CD4-positive, CD25-positive, alpha-beta regulatory T cell (primary cell): ENCODE results near the gene DYSF. TPM values are rescaled to one million over a fixed set of nuclear protein-coding genes. Genes with fewer than 3 reads are reported as not detected.

ENCODE experiments used
- ATAC-seq, 2 donors: fragments of 150-1000 bp; cut with Tn5 transposase; one replicate each; pipeline ENCODE4 v1.10.0; 2021; ENCODE audit warnings: low read depth in 2 of 2, moderate number of reproducible peaks in 2 of 2, moderate library complexity in 1 of 2
- DNase-seq, 3 donors: peaks; one replicate each; pipeline versions ENCODE4 v3.0.0 to v3.0.0-alpha.2; 2012 to 2022; ENCODE audit warnings: mixed read lengths in 1 of 3
- H3K27ac ChIP-seq: one replicate; pipeline ENCODE4 v1.7.0; 2013; ENCODE audit warnings: mild to moderate bottlenecking, low read length; ENCODE audit not compliant: insufficient read depth, poor library complexity, severe bottlenecking
- H3K27me3 ChIP-seq: one replicate; pipeline ENCODE4 v1.7.0; 2013; ENCODE audit warnings: low read length; ENCODE audit not compliant: control insufficient read depth, insufficient read depth
- H3K36me3 ChIP-seq: one replicate; pipeline ENCODE4 v1.7.0; 2013; ENCODE audit warnings: mild to moderate bottlenecking, low read length, moderate library complexity; ENCODE audit not compliant: control insufficient read depth, insufficient read depth
- H3K4me1 ChIP-seq: 2 replicates; pipeline ENCODE4 v1.7.0; 2013; ENCODE audit warnings: mild to moderate bottlenecking, low read length; ENCODE audit not compliant: insufficient read depth, control insufficient read depth, poor library complexity, severe bottlenecking
- H3K4me3 ChIP-seq: one replicate; pipeline ENCODE4 v1.7.0; 2013; ENCODE audit warnings: low read depth, mild to moderate bottlenecking, low read length, moderate library complexity
- H3K9me3 ChIP-seq, 2 experiments: 1 replicate in 1 of 2; 2 replicates in 1 of 2; pipeline ENCODE4 v1.7.0; 2013; ENCODE audit warnings: low read length in 2 of 2, mild to moderate bottlenecking in 1 of 2, moderate library complexity in 1 of 2; ENCODE audit not compliant: control insufficient read depth in 2 of 2
- H3K27ac Mint-ChIP-seq, 3 donors: one replicate each; pipeline ENCODE4 v1.8.0; 2020 to 2022; ENCODE audit warnings: mild to moderate bottlenecking in 3 of 3, mixed read lengths in 3 of 3, moderate library complexity in 2 of 3
- H3K27me3 Mint-ChIP-seq: one replicate; pipeline ENCODE4 v1.8.0; 2022; ENCODE audit warnings: mild to moderate bottlenecking, mixed read lengths
- H3K36me3 Mint-ChIP-seq: one replicate; pipeline ENCODE4 v1.8.0; 2020; ENCODE audit warnings: mixed read lengths
- H3K4me1 Mint-ChIP-seq, 4 donors: one replicate each; pipeline ENCODE4 v1.8.0; 2020 to 2022; ENCODE audit warnings: mixed read lengths in 4 of 4, mild to moderate bottlenecking in 1 of 4
- H3K4me3 Mint-ChIP-seq, 4 donors: one replicate each; pipeline ENCODE4 v1.8.0; 2020 to 2022; ENCODE audit warnings: mild to moderate bottlenecking in 4 of 4, mixed read lengths in 4 of 4, moderate library complexity in 3 of 4
- H3K9me3 Mint-ChIP-seq, 7 donors: one replicate each; pipeline ENCODE4 v1.8.0; 2020 to 2022; ENCODE audit warnings: mixed read lengths in 7 of 7, mild to moderate bottlenecking in 3 of 7, moderate library complexity in 2 of 7
- polyA plus RNA-seq, 4 donors: library from polyadenylated mRNA; unstranded; fragments of 300-500 nt; fragmentation: Illumina TruSeq; gene quantifications; one replicate each; pipeline ENCODE4 v1.2.3, GENCODE V29; 2021
- total RNA-seq: library from RNA; stranded (reverse); gene quantifications from one replicate; pipeline ENCODE4 v1.2.3, GENCODE V29; 2022

DYSF gene
- total and polyA plus RNA-seq, 5 donors from 2014 or later = 0.10 to 0.13 TPM; not detected in 3

GRCh38 chr2:71577209-71577608, 123.8 kb downstream of the DYSF start:
- no peaks in the 10 kb centered on the region for H3K27me3 ChIP-seq
- no peak overlapping the region for H3K4me3 ChIP-seq
- H3K27me3 Mint-ChIP-seq = no peaks in the 10 kb centered on the region
- H3K4me3 Mint-ChIP-seq = no peak overlapping the region
- no peak for ATAC-seq
- H3K4me1 Mint-ChIP-seq = no peaks in the 10 kb centered on the region
- no peaks in the 10 kb centered on the region for H3K36me3 ChIP-seq
- H3K27ac Mint-ChIP-seq = no peak overlapping the region
- peaks cover 0 to 4% (median 0%) of the 10 kb centered on the region in 7 donors for H3K9me3 Mint-ChIP-seq
- no peak for DNase-seq
- no peak overlapping the region for H3K27ac ChIP-seq
- no peaks in the 10 kb centered on the region for H3K9me3 ChIP-seq
- H3K4me1 ChIP-seq = no peaks in the 10 kb centered on the region
- no peaks in the 10 kb centered on the region for H3K36me3 Mint-ChIP-seq

- Mint-ChIP-seq H3K4me1 (no peaks in the 10 kb centered on the region), H3K4me3 (no peak overlapping the region), H3K36me3 (no peaks in the 10 kb centered on the region), H3K9me3 (peaks cover 0 to 4% (median 0%) of the 10 kb centered on the region in 7 donors), H3K27ac (no peak overlapping the region), H3K27me3 (no peaks in the 10 kb centered on the region)
- Histone ChIP-seq H3K27me3 (no peaks in the 10 kb centered on the region), H3K4me1 (no peaks in the 10 kb centered on the region), H3K9me3 (no peaks in the 10 kb centered on the region), H3K27ac (no peak overlapping the region), H3K4me3 (no peak overlapping the region), H3K36me3 (no peaks in the 10 kb centered on the region)
- no peak for DNase-seq
- ATAC-seq = no peak
Observed at GRCh38 chr2:71578767-71579342, 125.5 kb downstream of the DYSF start.

- Histone ChIP-seq H3K4me1 (no peaks in the 10 kb centered on the region), H3K36me3 (no peaks in the 10 kb centered on the region), H3K9me3 (no peaks in the 10 kb centered on the region), H3K27ac (no peak overlapping the region), H3K27me3 (no peaks in the 10 kb centered on the region), H3K4me3 (no peak overlapping the region)
- Mint-ChIP-seq H3K27ac (no peak overlapping the region), H3K4me3 (no peak overlapping the region), H3K4me1 (no peaks in the 10 kb centered on the region), H3K27me3 (no peaks in the 10 kb centered on the region), H3K9me3 (peaks cover 0 to 2% (median 0%) of the 10 kb centered on the region in 7 donors), H3K36me3 (no peaks in the 10 kb centered on the region)
- no peak for ATAC-seq
- no peak for DNase-seq
Observed at GRCh38 chr2:71581026-71581425, 127.7 kb downstream of the DYSF start.

- Mint-ChIP-seq H3K4me3 (no peak overlapping the region), H3K27ac (no peak overlapping the region), H3K27me3 (no peaks in the 10 kb centered on the region), H3K36me3 (no peaks in the 10 kb centered on the region), H3K9me3 (no peaks in the 10 kb centered on the region), H3K4me1 (no peaks in the 10 kb centered on the region)
- no peak overlapping the region for H3K4me3 ChIP-seq
- DNase-seq (no peak), ATAC-seq (no peak)
- H3K36me3 ChIP-seq = no peaks in the 10 kb centered on the region
- H3K9me3 ChIP-seq = no peaks in the 10 kb centered on the region
- no peak overlapping the region for H3K27ac ChIP-seq
- no peaks in the 10 kb centered on the region for H3K4me1 ChIP-seq
- no peaks in the 10 kb centered on the region for H3K27me3 ChIP-seq
Observed at GRCh38 chr2:71583876-71584275, 130.5 kb downstream of the DYSF start.

- Histone ChIP-seq H3K4me1 (no peaks in the 10 kb centered on the region), H3K9me3 (no peaks in the 10 kb centered on the region), H3K36me3 (no peaks in the 10 kb centered on the region), H3K27ac (no peak overlapping the region), H3K27me3 (no peaks in the 10 kb centered on the region), H3K4me3 (no peak overlapping the region)
- Mint-ChIP-seq H3K27me3 (no peaks in the 10 kb centered on the region), H3K27ac (no peak overlapping the region), H3K4me3 (no peak overlapping the region), H3K36me3 (no peaks in the 10 kb centered on the region), H3K4me1 (no peaks in the 10 kb centered on the region), H3K9me3 (no peaks in the 10 kb centered on the region)
- ATAC-seq (no peak), DNase-seq (no peak)
Observed at GRCh38 chr2:71586471-71586870, 133.1 kb downstream of the DYSF start.

GRCh38 chr2:71587509-71588073, 134.2 kb downstream of the DYSF start:
- no peak for DNase-seq
- no peak overlapping the region for H3K4me3 Mint-ChIP-seq

GRCh38 chr2:71588497-71589170, 135.3 kb downstream of the DYSF start:
- H3K27ac Mint-ChIP-seq = no peak overlapping the region
- H3K4me1 Mint-ChIP-seq = no peaks in the 10 kb centered on the region
- no peak overlapping the region for H3K27ac ChIP-seq
- H3K9me3 ChIP-seq = no peaks in the 10 kb centered on the region
- no peak overlapping the region for H3K4me3 Mint-ChIP-seq
- H3K9me3 Mint-ChIP-seq = no peaks in the 10 kb centered on the region
- no peak for DNase-seq
- H3K4me3 ChIP-seq = no peak overlapping the region
- H3K36me3 ChIP-seq = no peaks in the 10 kb centered on the region
- no peaks in the 10 kb centered on the region for H3K36me3 Mint-ChIP-seq
- ATAC-seq = no peak
- H3K27me3 ChIP-seq = no peaks in the 10 kb centered on the region
- H3K27me3 Mint-ChIP-seq = no peaks in the 10 kb centered on the region
- H3K4me1 ChIP-seq = no peaks in the 10 kb centered on the region

More at GRCh38 chr2:71587509-71588073, 134.2 kb downstream of the DYSF start:
- no peaks in the 10 kb centered on the region for H3K9me3 Mint-ChIP-seq
- no peak overlapping the region for H3K27ac Mint-ChIP-seq
- Histone ChIP-seq H3K27me3 (no peaks in the 10 kb centered on the region), H3K4me3 (no peak overlapping the region), H3K9me3 (no peaks in the 10 kb centered on the region), H3K36me3 (no peaks in the 10 kb centered on the region), H3K4me1 (no peaks in the 10 kb centered on the region), H3K27ac (no peak overlapping the region)
- H3K4me1 Mint-ChIP-seq = no peaks in the 10 kb centered on the region
- no peaks in the 10 kb centered on the region for H3K36me3 Mint-ChIP-seq
- no peaks in the 10 kb centered on the region for H3K27me3 Mint-ChIP-seq
- ATAC-seq = no peak

- H3K27me3 Mint-ChIP-seq = no peaks in the 10 kb centered on the region
Observed at GRCh38 chr2:71589763-71590162, 136.4 kb downstream of the DYSF start.

More at GRCh38 chr2:71589763-71590162, 136.4 kb downstream of the DYSF start:
- H3K9me3 ChIP-seq = no peaks in the 10 kb centered on the region
- no peak overlapping the region for H3K27ac ChIP-seq
- H3K4me1 Mint-ChIP-seq = no peaks in the 10 kb centered on the region
- ATAC-seq (no peak), DNase-seq (no peak)
- no peaks in the 10 kb centered on the region for H3K27me3 ChIP-seq
- H3K27ac Mint-ChIP-seq = no peak overlapping the region
- no peaks in the 10 kb centered on the region for H3K36me3 ChIP-seq
- H3K4me1 ChIP-seq = no peaks in the 10 kb centered on the region
- H3K36me3 Mint-ChIP-seq = no peaks in the 10 kb centered on the region
- no peak overlapping the region for H3K4me3 Mint-ChIP-seq
- H3K4me3 ChIP-seq = no peak overlapping the region
- H3K9me3 Mint-ChIP-seq = no peaks in the 10 kb centered on the region
